HL-60 (cell line): Measurements from ENCODE around the gene HLA-F.

ENCODE experiments used
- POLR2AphosphoS5 ChIP-seq: IDR thresholded peaks from 2 replicates; pipeline ENCODE4 v1.6.1; 2012; ENCODE audit warnings: low read depth
- TF ChIP-seq, protein P1 (sequence below): IDR thresholded peaks from one replicate; pipeline ENCODE4 v1.5.1; 2011; ENCODE audit warnings: low read length, control low read depth, inconsistent platforms; ENCODE audit not compliant: insufficient read depth
- TF ChIP-seq, protein P2 (sequence below): IDR thresholded peaks from 2 replicates; pipeline ENCODE4 v1.6.1; 2012; ENCODE audit warnings: low read depth; ENCODE audit not compliant: insufficient replicate concordance

DNA sequence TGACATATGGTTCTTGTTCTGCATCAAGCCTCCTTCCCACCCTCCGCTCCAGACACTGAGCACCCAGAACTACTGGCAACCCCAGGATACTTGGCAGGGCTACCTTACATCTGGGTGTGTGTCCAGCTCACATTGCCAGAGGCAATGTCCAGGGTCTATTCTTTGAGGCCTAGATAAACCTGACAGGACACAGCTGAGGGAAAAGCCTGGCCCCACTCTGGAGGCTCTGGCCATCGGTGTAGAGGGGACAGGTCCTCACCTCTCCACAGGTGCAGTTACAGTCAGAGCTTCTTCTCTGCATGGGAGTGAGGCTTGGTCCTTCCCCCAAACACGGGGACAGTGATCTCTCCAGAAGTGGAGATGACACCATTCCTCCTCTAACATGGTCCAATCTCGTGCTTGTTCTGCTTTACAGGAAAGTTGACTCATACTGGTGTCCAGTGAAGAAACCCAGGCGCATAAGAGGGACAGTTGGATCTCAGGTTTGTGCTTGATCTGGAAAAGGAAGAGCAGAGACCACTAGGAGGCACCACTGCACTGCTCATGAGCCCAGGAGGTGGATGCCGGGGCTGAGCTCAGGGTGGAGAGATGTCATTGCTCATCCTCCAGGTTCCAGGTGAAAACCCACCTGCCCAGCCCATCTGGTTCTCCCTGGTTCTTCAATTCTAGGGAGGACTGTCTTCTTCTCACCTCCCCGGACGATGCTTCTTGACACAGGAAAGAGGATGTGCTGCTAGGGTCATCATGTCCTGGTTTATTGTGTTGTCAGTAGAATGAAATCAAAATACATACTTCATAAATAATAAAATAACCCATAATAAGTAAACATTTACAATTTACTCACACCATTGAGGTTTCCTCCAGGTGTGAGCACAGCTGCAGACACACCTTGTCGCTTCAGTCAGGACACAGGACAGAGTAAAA is 14.7 kb downstream of the HLA-F start:
- TF ChIP-seq, protein P1, sequence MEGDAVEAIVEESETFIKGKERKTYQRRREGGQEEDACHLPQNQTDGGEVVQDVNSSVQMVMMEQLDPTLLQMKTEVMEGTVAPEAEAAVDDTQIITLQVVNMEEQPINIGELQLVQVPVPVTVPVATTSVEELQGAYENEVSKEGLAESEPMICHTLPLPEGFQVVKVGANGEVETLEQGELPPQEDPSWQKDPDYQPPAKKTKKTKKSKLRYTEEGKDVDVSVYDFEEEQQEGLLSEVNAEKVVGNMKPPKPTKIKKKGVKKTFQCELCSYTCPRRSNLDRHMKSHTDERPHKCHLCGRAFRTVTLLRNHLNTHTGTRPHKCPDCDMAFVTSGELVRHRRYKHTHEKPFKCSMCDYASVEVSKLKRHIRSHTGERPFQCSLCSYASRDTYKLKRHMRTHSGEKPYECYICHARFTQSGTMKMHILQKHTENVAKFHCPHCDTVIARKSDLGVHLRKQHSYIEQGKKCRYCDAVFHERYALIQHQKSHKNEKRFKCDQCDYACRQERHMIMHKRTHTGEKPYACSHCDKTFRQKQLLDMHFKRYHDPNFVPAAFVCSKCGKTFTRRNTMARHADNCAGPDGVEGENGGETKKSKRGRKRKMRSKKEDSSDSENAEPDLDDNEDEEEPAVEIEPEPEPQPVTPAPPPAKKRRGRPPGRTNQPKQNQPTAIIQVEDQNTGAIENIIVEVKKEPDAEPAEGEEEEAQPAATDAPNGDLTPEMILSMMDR = peak; percentile 46
- TF ChIP-seq POLR2AphosphoS5 = no peak
- TF ChIP-seq, protein P2, sequence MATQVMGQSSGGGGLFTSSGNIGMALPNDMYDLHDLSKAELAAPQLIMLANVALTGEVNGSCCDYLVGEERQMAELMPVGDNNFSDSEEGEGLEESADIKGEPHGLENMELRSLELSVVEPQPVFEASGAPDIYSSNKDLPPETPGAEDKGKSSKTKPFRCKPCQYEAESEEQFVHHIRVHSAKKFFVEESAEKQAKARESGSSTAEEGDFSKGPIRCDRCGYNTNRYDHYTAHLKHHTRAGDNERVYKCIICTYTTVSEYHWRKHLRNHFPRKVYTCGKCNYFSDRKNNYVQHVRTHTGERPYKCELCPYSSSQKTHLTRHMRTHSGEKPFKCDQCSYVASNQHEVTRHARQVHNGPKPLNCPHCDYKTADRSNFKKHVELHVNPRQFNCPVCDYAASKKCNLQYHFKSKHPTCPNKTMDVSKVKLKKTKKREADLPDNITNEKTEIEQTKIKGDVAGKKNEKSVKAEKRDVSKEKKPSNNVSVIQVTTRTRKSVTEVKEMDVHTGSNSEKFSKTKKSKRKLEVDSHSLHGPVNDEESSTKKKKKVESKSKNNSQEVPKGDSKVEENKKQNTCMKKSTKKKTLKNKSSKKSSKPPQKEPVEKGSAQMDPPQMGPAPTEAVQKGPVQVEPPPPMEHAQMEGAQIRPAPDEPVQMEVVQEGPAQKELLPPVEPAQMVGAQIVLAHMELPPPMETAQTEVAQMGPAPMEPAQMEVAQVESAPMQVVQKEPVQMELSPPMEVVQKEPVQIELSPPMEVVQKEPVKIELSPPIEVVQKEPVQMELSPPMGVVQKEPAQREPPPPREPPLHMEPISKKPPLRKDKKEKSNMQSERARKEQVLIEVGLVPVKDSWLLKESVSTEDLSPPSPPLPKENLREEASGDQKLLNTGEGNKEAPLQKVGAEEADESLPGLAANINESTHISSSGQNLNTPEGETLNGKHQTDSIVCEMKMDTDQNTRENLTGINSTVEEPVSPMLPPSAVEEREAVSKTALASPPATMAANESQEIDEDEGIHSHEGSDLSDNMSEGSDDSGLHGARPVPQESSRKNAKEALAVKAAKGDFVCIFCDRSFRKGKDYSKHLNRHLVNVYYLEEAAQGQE = no peak
